H1 (cell line): Measurements from ENCODE around the gene NTRK1.

Experiments
- CEBPB ChIP-seq: IDR thresholded peaks from 2 replicates; pipeline ENCODE4 v1.6.1; 2012; ENCODE audit warnings: low read depth, low read length
- CTCF ChIP-seq, 3 experiments: IDR thresholded peaks; 1 replicate in 2 of 3; 2 replicates in 1 of 3; pipeline versions ENCODE4 v1.5.1 to v1.6.1; 2011; ENCODE audit warnings: low read length in 3 of 3, mild to moderate bottlenecking in 3 of 3, inconsistent platforms in 2 of 3, low read depth in 1 of 3, moderate library complexity in 1 of 3; ENCODE audit not compliant: insufficient read depth in 1 of 3; ENCODE audit errors: control extremely low read depth in 1 of 3
- KDM1A ChIP-seq: fragments of 200-600, 300-600 bp; sonication (generic); IDR thresholded peaks from 2 replicates; pipeline ENCODE4 v1.7.1; 2016; ENCODE audit warnings: mild to moderate bottlenecking, low read length, borderline replicate concordance
- POLR2AphosphoS5 ChIP-seq: IDR thresholded peaks from 2 replicates; pipeline ENCODE4 v1.6.1; 2011; ENCODE audit warnings: low read depth, low read length
- RNF2 ChIP-seq: fragments of 200-900, 300-1000 bp; sonication (generic); IDR thresholded peaks from 2 replicates; pipeline ENCODE4 v1.7.1; 2016; ENCODE audit warnings: borderline replicate concordance, low read depth, mild to moderate bottlenecking, antibody characterized with exemption, low read length; ENCODE audit not compliant: poor library complexity, severe bottlenecking; ENCODE audit errors: missing control alignments
- USF2 ChIP-seq: IDR thresholded peaks from 2 replicates; pipeline ENCODE4 v1.6.1; 2011; ENCODE audit warnings: low read length, improper control_type of control experiment

GRCh38 chr1:156851779-156852417 is 8.8 kb upstream of the NTRK1 start:
- TF ChIP-seq POLR2AphosphoS5 (no peak), CEBPB (no peak), USF2 (no peak), CTCF (IDR thresholded peaks at IDR 0.05; ENCODE audit: control extremely low read depth in 1 of 3, insufficient read depth in 1 of 3, low read depth in 1 of 3, low read length in 3 of 3) (no peak), KDM1A (no peak), RNF2 (no peak)
